ENCODE results near the gene SOAT1.
"Not testable (repeated sequence)": the region's sequence is repeated elsewhere in the genome, so short reads cannot be mapped to it uniquely, and the experiment has no call there.

The SOAT1 gene

DNA sequence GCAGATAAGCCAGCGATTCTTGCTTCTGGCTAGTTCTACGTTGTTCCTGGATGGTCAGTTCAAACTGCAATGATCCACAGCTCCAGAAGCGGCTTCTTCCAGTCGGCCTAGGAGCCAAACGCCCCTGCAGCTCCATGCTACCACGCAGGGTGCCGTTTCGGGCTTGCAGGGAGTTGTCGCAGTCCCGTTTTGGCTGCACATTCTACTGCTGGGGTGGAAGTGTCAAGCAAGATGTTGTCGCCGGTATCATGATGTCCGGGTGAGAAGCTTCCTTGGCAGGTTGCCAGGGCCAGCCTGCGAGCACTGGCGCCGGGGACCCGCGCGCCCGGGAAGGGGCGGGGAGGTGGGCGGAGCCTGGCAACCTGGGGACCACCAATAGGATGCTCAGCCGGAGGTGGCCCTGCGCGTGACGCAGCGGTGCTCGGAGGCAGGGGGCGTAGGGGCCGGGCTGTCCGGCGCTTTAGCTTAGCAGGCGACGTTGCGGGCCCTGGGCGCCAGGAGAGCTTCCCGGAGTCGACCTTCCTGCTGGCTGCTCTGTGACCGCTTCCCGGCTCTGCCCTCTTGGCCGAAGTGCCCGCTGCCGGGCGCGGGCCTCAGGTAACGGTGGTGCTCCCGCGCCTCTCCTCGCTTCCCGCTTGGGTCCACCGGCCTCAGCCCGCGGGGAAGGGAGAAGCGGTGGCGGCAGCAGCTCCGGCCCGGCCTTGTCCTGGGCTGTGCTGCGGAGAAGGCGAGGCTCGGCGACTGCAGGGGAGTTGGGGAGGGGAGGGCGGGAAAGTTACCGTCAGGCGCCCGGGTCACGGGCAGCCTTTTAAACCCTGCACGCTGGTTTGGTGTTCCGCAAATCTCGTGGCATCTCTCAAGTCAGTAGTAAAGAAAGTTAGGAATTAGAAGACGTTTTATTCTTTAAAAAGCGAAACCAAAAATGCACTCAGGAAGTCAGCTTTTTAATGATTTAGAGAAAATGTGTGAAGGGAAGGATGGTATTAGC is at the start of gene SOAT1:
Gene SOAT1 (plus strand): TSS at position 458 of the 988 bp plus-strand sequence. CDS start 8,888 bp downstream, outside the sequence.
- TF ChIP-seq, protein P1, sequence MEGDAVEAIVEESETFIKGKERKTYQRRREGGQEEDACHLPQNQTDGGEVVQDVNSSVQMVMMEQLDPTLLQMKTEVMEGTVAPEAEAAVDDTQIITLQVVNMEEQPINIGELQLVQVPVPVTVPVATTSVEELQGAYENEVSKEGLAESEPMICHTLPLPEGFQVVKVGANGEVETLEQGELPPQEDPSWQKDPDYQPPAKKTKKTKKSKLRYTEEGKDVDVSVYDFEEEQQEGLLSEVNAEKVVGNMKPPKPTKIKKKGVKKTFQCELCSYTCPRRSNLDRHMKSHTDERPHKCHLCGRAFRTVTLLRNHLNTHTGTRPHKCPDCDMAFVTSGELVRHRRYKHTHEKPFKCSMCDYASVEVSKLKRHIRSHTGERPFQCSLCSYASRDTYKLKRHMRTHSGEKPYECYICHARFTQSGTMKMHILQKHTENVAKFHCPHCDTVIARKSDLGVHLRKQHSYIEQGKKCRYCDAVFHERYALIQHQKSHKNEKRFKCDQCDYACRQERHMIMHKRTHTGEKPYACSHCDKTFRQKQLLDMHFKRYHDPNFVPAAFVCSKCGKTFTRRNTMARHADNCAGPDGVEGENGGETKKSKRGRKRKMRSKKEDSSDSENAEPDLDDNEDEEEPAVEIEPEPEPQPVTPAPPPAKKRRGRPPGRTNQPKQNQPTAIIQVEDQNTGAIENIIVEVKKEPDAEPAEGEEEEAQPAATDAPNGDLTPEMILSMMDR (IDR thresholded peaks at IDR 0.05; ENCODE audit: low read depth, low read length, poor library complexity, severe bottlenecking) = no peak
- TF ChIP-seq EZH2phosphoT487 (IDR thresholded peaks at IDR 0.05; ENCODE audit: borderline replicate concordance, low read length) = no peak
- Histone ChIP-seq H3K27ac (ENCODE audit: low read depth, low read length) (peak within 1 kb of the TSS; percentile 62), H3K4me1 (ENCODE audit: control insufficient read depth, low read length) (peaks cover 40% of the 10 kb centered on the region), H3K79me2 (ENCODE audit: control insufficient read depth, low read length) (peaks cover 49% of the 10 kb centered on the region), H3K4me2 (ENCODE audit: low read length) (peak within 1 kb of the TSS; percentile 79), H3K4me3 (ENCODE audit: low read length) (peak within 1 kb of the TSS; percentile 96), H4K20me1 (ENCODE audit: control insufficient read depth, insufficient read depth, low read depth, low read length) (peaks cover 5% of the 10 kb centered on the region; the same call in 1 of the 2 replicates), H3K9me2 (replicated peaks; ENCODE audit: control insufficient read depth, low read length) (no peaks in the 10 kb centered on the region), H3K27me3 (ENCODE audit: control insufficient read depth, low read length) (no peaks in the 10 kb centered on the region), H3K36me3 (ENCODE audit: control insufficient read depth, low read length) (peaks cover 6% of the 10 kb centered on the region), H3F3A (ENCODE audit: control insufficient read depth, insufficient read depth) (no peaks in the 10 kb centered on the region), H3K9me3 (ENCODE audit: control insufficient read depth, insufficient read depth, low read length) (no peaks in the 10 kb centered on the region)

DNA sequence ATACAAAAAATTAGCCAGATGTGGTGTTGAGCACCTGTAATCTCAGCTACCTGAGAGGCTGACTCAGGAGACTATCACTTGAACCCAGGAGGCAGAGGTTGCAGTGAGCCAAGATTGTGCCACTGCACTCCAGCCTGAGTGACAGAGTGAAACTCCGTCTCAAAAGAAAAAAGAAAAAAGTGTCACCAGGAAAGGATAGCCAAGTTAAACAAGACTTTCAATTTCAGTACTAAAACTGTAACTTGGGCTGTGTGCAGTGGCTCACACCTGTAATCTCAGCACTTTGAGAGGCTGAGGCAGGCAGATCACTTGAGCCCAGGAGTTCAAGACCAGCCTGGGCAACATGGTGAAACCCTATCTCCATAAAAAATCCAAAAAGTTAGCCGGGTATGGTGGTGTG is 48.2 kb upstream of the SOAT1 start:
- H3K4me2 ChIP-seq (ENCODE audit: low read length); H3K9me3 ChIP-seq (ENCODE audit: control insufficient read depth, insufficient read depth, low read length); H3K9me2 ChIP-seq (replicated peaks; ENCODE audit: control insufficient read depth, low read length); H3K27me3 ChIP-seq (ENCODE audit: control insufficient read depth, low read length); H4K20me1 ChIP-seq (ENCODE audit: control insufficient read depth, insufficient read depth, low read depth, low read length); H3K4me1 ChIP-seq (ENCODE audit: control insufficient read depth, low read length); H3K27ac ChIP-seq (ENCODE audit: low read depth, low read length); H3K79me2 ChIP-seq (ENCODE audit: control insufficient read depth, low read length); H3F3A ChIP-seq (ENCODE audit: control insufficient read depth, insufficient read depth); H3K4me3 ChIP-seq (ENCODE audit: low read length); H3K36me3 ChIP-seq (ENCODE audit: control insufficient read depth, low read length): not testable (repeated sequence)

- TF ChIP-seq, protein P1 (IDR thresholded peaks at IDR 0.05; ENCODE audit: low read depth, low read length, poor library complexity, severe bottlenecking) = no peak
- TF ChIP-seq EZH2phosphoT487 (IDR thresholded peaks at IDR 0.05; ENCODE audit: borderline replicate concordance, low read length) = no peak
- no peaks in the 10 kb centered on the region for H3F3A ChIP-seq (ENCODE audit: control insufficient read depth, insufficient read depth)
- H3K4me1 ChIP-seq (ENCODE audit: control insufficient read depth, low read length) = no peaks in the 10 kb centered on the region
- H3K27ac ChIP-seq (ENCODE audit: low read depth, low read length) = no peak overlapping the region
- H3K79me2 ChIP-seq (ENCODE audit: control insufficient read depth, low read length) = no peaks in the 10 kb centered on the region
- H3K4me3 ChIP-seq (ENCODE audit: low read length) = no peak overlapping the region
- no peaks in the 10 kb centered on the region for H3K27me3 ChIP-seq (ENCODE audit: control insufficient read depth, low read length)
- H3K9me2 ChIP-seq (replicated peaks; ENCODE audit: control insufficient read depth, low read length) = no peaks in the 10 kb centered on the region
- no peak overlapping the region for H3K4me2 ChIP-seq (ENCODE audit: low read length)
- H4K20me1 ChIP-seq (ENCODE audit: control insufficient read depth, insufficient read depth, low read depth, low read length) = no peaks in the 10 kb centered on the region
- H3K9me3 ChIP-seq (ENCODE audit: control insufficient read depth, insufficient read depth, low read length) = no peaks in the 10 kb centered on the region
- no peaks in the 10 kb centered on the region for H3K36me3 ChIP-seq (ENCODE audit: control insufficient read depth, low read length)
Measured at GRCh38 chr1:179247923-179248322, 45.7 kb upstream of the SOAT1 start.

DNA sequence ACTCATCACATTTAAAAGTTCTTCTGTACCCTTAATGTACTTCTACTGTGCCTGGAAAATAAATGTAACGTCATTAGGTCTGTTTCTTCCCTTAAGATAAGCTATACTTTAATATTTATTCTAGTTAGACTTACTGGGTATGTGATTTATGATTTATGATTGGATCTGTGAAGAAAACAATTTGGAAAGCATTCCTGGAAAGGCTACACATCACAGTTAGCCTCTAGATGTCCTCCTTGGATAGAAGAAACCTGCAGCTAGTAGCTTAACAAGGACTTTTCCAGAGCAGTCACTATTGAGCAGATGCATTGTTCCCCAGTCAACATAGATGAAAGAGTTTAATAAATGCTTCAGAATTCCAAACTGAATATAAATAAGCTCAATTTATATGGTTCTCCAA is 41.9 kb upstream of the SOAT1 start:
- TF ChIP-seq, protein P1 (IDR thresholded peaks at IDR 0.05; ENCODE audit: low read depth, low read length, poor library complexity, severe bottlenecking) = peak; percentile 19
- no peak for TF ChIP-seq EZH2phosphoT487 (IDR thresholded peaks at IDR 0.05; ENCODE audit: borderline replicate concordance, low read length)
- Histone ChIP-seq H3K27ac (ENCODE audit: low read depth, low read length) (no peak overlapping the region), H3K79me2 (ENCODE audit: control insufficient read depth, low read length) (no peaks in the 10 kb centered on the region), H3K9me3 (ENCODE audit: control insufficient read depth, insufficient read depth, low read length) (no peaks in the 10 kb centered on the region), H3F3A (ENCODE audit: control insufficient read depth, insufficient read depth) (no peaks in the 10 kb centered on the region), H3K4me2 (ENCODE audit: low read length) (no peak overlapping the region), H4K20me1 (ENCODE audit: control insufficient read depth, insufficient read depth, low read depth, low read length) (no peaks in the 10 kb centered on the region), H3K4me3 (ENCODE audit: low read length) (no peak overlapping the region), H3K27me3 (ENCODE audit: control insufficient read depth, low read length) (no peaks in the 10 kb centered on the region), H3K9me2 (replicated peaks; ENCODE audit: control insufficient read depth, low read length) (no peaks in the 10 kb centered on the region), H3K36me3 (ENCODE audit: control insufficient read depth, low read length) (no peaks in the 10 kb centered on the region), H3K4me1 (ENCODE audit: control insufficient read depth, low read length) (no peaks in the 10 kb centered on the region)
